Thyroid gland (tissue), 4 donors: Measurements from ENCODE around the gene RBP4. TPM values are rescaled to one million over a fixed set of nuclear protein-coding genes. Genes with fewer than 3 reads are reported as not detected.

Source experiments
- DNase-seq, 2 donors: peaks; one replicate each; pipeline ENCODE4 v3.0.0-alpha.2; 2019
- H3K27ac ChIP-seq, 3 donors: fragments of 200-600 bp; sonication (generic); 1 replicate in 2 of 3; 2 replicates in 1 of 3; pipeline ENCODE4 v1.5.1; 2016 to 2019; ENCODE audit warnings: mild to moderate bottlenecking in 1 of 3, moderate library complexity in 1 of 3
- H3K27me3 ChIP-seq: fragments of 200-600 bp; sonication (generic); one replicate; pipeline ENCODE4 v1.5.1; 2019
- H3K36me3 ChIP-seq, 2 donors: fragments of 200-600 bp; sonication (generic); one replicate each; pipeline ENCODE4 v1.5.1; 2016 to 2019
- H3K4me1 ChIP-seq, 2 donors: fragments of 200-600 bp; sonication (generic); one replicate each; pipeline ENCODE4 v1.5.1; 2017 to 2019
- H3K4me3 ChIP-seq, 3 donors: fragments of 200-600 bp; sonication (generic); replicated peaks in 1 of 3; 1 replicate in 2 of 3; 2 replicates in 1 of 3; pipeline ENCODE4 v1.5.1; 2016; ENCODE audit warnings: mild to moderate bottlenecking in 1 of 3
- H3K9me3 ChIP-seq: fragments of 200-600 bp; sonication (generic); one replicate; pipeline ENCODE4 v1.5.1; 2017
- POLR2A ChIP-seq, 2 donors: fragments of 450-650 bp; IDR thresholded peaks; one replicate each; pipeline ENCODE4 v1.6.1; 2017; ENCODE audit warnings: antibody characterized with exemption in 2 of 2, mild to moderate bottlenecking in 2 of 2, moderate library complexity in 1 of 2
- WGBS, 2 donors: methylation state at CpG; one replicate each; pipeline ENCODE4 v1.1.5; 2017; 5-methylcytosine and 5-hydroxymethylcytosine counted together
- intact Hi-C: fragments of 100-400 bp; cut with DNase I; formaldehyde crosslinking; loops from one replicate; pipeline ENCODE4 v1.15.1; 2023
- total RNA-seq, 4 donors: library from RNA; depleted of rRNA; stranded (reverse); fragments of >200 nt; gene quantifications; one replicate each; pipeline ENCODE4 v1.2.3, GENCODE V29; 2016
- TF ChIP-seq, protein P1 (sequence below), 6 experiments: fragments of 200-600 bp in 3 of 6; fragments of 450-650 bp in 3 of 6; sonication (generic) in 3 of 6; IDR thresholded peaks; one replicate each; pipeline ENCODE4 v1.5.1; 2016 to 2019; ENCODE audit warnings: antibody characterized with exemption in 6 of 6, mild to moderate bottlenecking in 2 of 6, inconsistent platforms in 1 of 6, moderate library complexity in 1 of 6

The RBP4 gene
- total RNA-seq, 4 donors from 2014 or later: 1.9 to 5.5 (median 5.3) TPM

- 81 to 85% methylated on average over 3 of the region's 3 CpGs for WGBS, 2 donors
- TF ChIP-seq, protein P1, sequence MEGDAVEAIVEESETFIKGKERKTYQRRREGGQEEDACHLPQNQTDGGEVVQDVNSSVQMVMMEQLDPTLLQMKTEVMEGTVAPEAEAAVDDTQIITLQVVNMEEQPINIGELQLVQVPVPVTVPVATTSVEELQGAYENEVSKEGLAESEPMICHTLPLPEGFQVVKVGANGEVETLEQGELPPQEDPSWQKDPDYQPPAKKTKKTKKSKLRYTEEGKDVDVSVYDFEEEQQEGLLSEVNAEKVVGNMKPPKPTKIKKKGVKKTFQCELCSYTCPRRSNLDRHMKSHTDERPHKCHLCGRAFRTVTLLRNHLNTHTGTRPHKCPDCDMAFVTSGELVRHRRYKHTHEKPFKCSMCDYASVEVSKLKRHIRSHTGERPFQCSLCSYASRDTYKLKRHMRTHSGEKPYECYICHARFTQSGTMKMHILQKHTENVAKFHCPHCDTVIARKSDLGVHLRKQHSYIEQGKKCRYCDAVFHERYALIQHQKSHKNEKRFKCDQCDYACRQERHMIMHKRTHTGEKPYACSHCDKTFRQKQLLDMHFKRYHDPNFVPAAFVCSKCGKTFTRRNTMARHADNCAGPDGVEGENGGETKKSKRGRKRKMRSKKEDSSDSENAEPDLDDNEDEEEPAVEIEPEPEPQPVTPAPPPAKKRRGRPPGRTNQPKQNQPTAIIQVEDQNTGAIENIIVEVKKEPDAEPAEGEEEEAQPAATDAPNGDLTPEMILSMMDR (IDR thresholded peaks at IDR 0.05): no peak
- no peak for TF ChIP-seq POLR2A (IDR thresholded peaks at IDR 0.05)
- Histone ChIP-seq H3K27me3 (no peaks in the 10 kb centered on the region), H3K9me3 (no peaks in the 10 kb centered on the region), H3K4me3 (no peak overlapping the region), H3K4me1 (no peaks in the 10 kb centered on the region), H3K36me3 (no peaks in the 10 kb centered on the region), H3K27ac (no peak overlapping the region)
- intact Hi-C loops: no loop called here
- DNase-seq: no peak
Measured at GRCh38 chr10:93573924-93574323, 27.1 kb downstream of the RBP4 start.

- no peak for DNase-seq
Measured at GRCh38 chr10:93573051-93573909, 27.8 kb downstream of the RBP4 start.

GRCh38 chr10:93572606-93573005 is 28.4 kb downstream of the RBP4 start:
- Histone ChIP-seq H3K27ac (no peak overlapping the region), H3K27me3 (peaks cover 4% of the 10 kb centered on the region), H3K36me3 (no peaks in the 10 kb centered on the region), H3K9me3 (no peaks in the 10 kb centered on the region), H3K4me3 (no peak overlapping the region), H3K4me1 (no peaks in the 10 kb centered on the region)
- intact Hi-C loops: no loop called here
- 67 to 94% methylated on average over 2 of the region's 2 CpGs for WGBS, 2 donors
- DNase-seq: no peak
- TF ChIP-seq POLR2A (IDR thresholded peaks at IDR 0.05): no peak
- TF ChIP-seq, protein P1 (IDR thresholded peaks at IDR 0.05): no peak

More at GRCh38 chr10:93573051-93573909, 27.8 kb downstream of the RBP4 start:
- Histone ChIP-seq H3K4me3 (no peak overlapping the region), H3K27ac (no peak overlapping the region), H3K36me3 (no peaks in the 10 kb centered on the region), H3K9me3 (no peaks in the 10 kb centered on the region), H3K27me3 (no peaks in the 10 kb centered on the region), H3K4me1 (no peaks in the 10 kb centered on the region)
- 51 to 53% methylated on average over 10 of the region's 10 CpGs for WGBS, 2 donors
- intact Hi-C loops: no loop called here
- TF ChIP-seq POLR2A (IDR thresholded peaks at IDR 0.05): no peak
- TF ChIP-seq, protein P1 (IDR thresholded peaks at IDR 0.05): no peak

GRCh38 chr10:93570383-93570782 is 30.7 kb downstream of the RBP4 start:
- H3K4me1 ChIP-seq: peaks cover 0 to 6% of the 10 kb centered on the region in 2 donors
- TF ChIP-seq, protein P1 (IDR thresholded peaks at IDR 0.05): no peak
- no peak for TF ChIP-seq POLR2A (IDR thresholded peaks at IDR 0.05)
- 47 to 51% methylated on average over 3 of the region's 3 CpGs for WGBS, 2 donors
- no peaks in the 10 kb centered on the region for H3K9me3 ChIP-seq
- intact Hi-C loops: no loop called here
- H3K27ac ChIP-seq: no peak overlapping the region
- H3K36me3 ChIP-seq: no peaks in the 10 kb centered on the region
- H3K27me3 ChIP-seq: peaks cover 10% of the 10 kb centered on the region
- no peak for DNase-seq
- H3K4me3 ChIP-seq: no peak overlapping the region

- no peak overlapping the region for H3K27ac ChIP-seq
- intact Hi-C loops: no loop called here
- no peaks in the 10 kb centered on the region for H3K9me3 ChIP-seq
- peaks cover 0 to 6% of the 10 kb centered on the region in 2 donors for H3K4me1 ChIP-seq
- 2 to 5% methylated on average over 14 to 21 of the region's 21 CpGs for WGBS, 2 donors
- H3K4me3 ChIP-seq: no peak overlapping the region
- DNase-seq: no peak
- no peak for TF ChIP-seq POLR2A (IDR thresholded peaks at IDR 0.05)
- TF ChIP-seq, protein P1 (IDR thresholded peaks at IDR 0.05): no peak
- H3K27me3 ChIP-seq: peaks cover 10% of the 10 kb centered on the region
- no peaks in the 10 kb centered on the region for H3K36me3 ChIP-seq
Measured at GRCh38 chr10:93568105-93568390, 33.0 kb downstream of the RBP4 start.
